ENCODE results near the gene RERG.

Gene RERG

GRCh38 chr12:15183821-15184220 is 37.4 kb downstream of the RERG start:
- no peak for DNase-seq

- DNase-seq: no peak
Observed at GRCh38 chr12:15181017-15181683, 40.1 kb downstream of the RERG start.

GRCh38 chr12:15180325-15180724 is 40.9 kb downstream of the RERG start:
- DNase-seq: no peak

- DNase-seq: no peak
Observed at GRCh38 chr12:15179672-15180071, 41.5 kb downstream of the RERG start.

- no peak for DNase-seq
Observed at GRCh38 chr12:15173142-15173541, 48.1 kb downstream of the RERG start.

- DNase-seq: no peak
Observed at GRCh38 chr12:15172060-15172822, 49.0 kb downstream of the RERG start.

GRCh38 chr12:15171012-15171655 is 50.1 kb downstream of the RERG start:
- DNase-seq: no peak

GRCh38 chr12:15168026-15168678 is 53.1 kb downstream of the RERG start:
- DNase-seq: no peak

- no peak for DNase-seq
Observed at GRCh38 chr12:15165012-15165659, 56.1 kb downstream of the RERG start.

- DNase-seq: no peak
Observed at GRCh38 chr12:15163030-15163976, 57.9 kb downstream of the RERG start.

- no peak for DNase-seq
Observed at GRCh38 chr12:15158083-15158482, 63.1 kb downstream of the RERG start.

GRCh38 chr12:15157269-15157671 is 63.9 kb downstream of the RERG start:
- no peak for DNase-seq

GRCh38 chr12:15155271-15155670 is 65.9 kb downstream of the RERG start:
- no peak for DNase-seq

- no peak for DNase-seq
Observed at GRCh38 chr12:15154103-15154502, 67.1 kb downstream of the RERG start.

- no peak for DNase-seq
Observed at GRCh38 chr12:15152868-15153267, 68.3 kb downstream of the RERG start.

- no peak for DNase-seq
Observed at GRCh38 chr12:15152456-15152855, 68.8 kb downstream of the RERG start.

GRCh38 chr12:15151161-15152091 is 69.8 kb downstream of the RERG start:
- no peak for DNase-seq

- no peak for DNase-seq
Observed at GRCh38 chr12:15146585-15146984, 74.6 kb downstream of the RERG start.

GRCh38 chr12:15143467-15143866 is 77.8 kb downstream of the RERG start:
- DNase-seq: no peak

GRCh38 chr12:15142711-15143110 is 78.5 kb downstream of the RERG start:
- DNase-seq: no peak

- DNase-seq: no peak
Observed at GRCh38 chr12:15131431-15131830, 89.8 kb downstream of the RERG start.
